HuH-7.5 (cell line): ENCODE results near the gene PMEPA1.
A peak's percentile ranks its signal among the peaks of the same experiment; 100 is the strongest.

Source experiments
- DNase-seq: peaks from one replicate; pipeline ENCODE4 v3.0.0; 2011; ENCODE audit warnings: low spot score

PMEPA1 gene, protein sequence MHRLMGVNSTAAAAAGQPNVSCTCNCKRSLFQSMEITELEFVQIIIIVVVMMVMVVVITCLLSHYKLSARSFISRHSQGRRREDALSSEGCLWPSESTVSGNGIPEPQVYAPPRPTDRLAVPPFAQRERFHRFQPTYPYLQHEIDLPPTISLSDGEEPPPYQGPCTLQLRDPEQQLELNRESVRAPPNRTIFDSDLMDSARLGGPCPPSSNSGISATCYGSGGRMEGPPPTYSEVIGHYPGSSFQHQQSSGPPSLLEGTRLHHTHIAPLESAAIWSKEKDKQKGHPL

DNA sequence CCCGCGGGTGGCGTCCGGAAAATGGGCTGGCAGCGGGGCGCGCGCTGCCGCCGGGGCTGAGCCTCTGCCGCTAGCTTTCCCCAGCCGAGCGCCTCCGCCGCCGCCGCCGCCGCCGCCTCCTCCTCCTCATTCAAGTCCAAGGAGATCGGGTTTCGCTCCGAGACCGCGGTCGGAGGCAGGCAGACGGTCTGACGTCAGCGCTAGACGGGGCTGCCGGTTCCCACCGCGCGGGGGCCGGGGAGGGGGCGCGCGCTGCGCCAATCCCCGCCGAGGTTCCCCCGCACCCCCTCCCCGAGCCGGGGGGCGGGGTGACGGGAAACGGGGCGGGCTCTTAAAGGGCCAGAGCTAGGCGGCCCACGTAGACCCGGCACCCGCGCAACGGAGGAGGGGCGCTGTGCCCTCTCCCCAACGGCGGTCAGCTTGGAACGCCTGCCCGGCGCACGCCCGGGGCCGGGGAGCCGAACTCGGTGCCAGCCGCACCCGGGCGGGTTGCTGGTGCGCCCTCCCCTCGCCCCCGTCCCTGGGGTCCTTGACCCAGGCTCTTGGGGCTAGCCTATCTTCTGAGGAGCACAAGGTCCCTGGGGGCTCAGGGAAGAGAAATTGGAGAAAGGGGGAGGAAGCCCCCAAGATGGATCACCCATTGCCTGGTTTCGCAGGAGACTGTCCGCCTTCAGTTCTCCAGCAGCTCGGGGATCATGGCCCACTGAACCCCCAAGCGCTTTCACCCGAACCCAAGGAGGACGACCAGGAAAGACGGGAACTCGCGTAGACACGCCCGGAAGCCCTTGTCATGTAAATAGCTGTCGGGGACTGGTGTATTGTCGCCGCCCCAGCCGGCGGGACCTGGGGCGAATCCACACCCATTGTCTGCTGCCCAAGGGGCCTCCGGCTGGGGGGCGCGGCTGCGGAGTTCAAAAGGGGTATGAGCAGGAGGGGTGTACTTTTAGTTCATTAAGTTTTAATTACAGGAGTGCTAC lies at the start of gene PMEPA1:
Gene PMEPA1, minus strand, starts transcription at position 193 of the 977 bp plus-strand sequence. CDS start 433 bp downstream, outside the sequence.
- DNase-seq = peak; percentile 84

DNA sequence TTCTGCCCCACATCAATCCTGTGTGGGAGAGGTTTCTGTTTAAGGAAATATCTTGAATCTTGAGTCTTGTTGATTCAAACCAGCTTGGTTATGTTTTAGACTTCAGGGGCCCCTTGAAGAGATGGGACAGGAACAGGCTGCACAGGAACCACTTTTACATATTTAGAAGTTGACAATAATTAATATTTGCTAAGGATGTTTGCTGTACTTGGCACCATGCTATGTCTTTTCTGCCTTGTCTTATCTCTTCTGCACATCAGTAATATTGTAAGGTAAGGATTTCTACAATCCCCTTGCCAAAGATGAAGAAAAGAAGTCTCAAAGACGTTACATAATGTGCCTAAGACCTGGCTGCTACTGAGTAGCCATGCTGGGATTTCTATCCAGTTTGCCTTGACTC lies 48.0 kb upstream of the PMEPA1 start:
- DNase-seq = no peak

DNA sequence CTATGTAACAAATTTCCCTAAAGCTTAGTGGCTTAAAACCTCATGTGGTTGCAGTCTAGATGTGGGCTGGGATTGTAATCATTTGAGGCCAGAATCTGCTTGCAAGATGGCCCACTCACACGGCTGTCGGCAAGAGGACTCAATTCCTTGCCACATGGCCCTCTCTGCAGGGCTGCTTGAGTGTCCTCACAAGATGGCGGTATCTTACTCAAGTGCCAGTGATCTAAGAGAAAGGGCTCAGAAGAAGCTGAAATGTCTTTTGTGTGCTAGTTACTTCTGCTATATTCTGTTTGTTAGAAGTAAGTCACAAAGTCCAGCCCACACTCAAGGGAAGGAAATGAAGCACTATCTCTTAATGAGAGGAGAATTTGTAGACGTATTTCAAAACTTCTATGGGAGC lies 47.1 kb upstream of the PMEPA1 start:
- DNase-seq = no peak

DNA sequence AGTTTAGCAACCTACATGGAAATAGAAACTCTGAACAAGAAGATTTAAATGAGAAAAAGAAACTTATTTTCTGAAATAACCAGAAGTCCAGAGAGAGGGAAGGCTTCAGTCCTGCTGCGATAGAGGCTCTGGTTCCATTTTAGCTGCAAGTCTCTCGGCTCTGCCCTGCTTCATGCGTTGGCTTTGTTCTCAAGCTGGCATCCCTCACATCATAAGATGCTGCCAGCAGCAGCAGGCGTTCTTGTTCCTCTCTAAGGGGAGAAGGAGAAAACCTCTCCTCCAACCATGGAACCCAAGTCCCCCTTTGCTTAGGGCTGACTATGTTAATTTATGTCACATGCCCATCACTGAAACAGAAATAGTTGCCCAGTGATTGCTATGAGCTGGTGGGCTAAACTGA lies 46.4 kb upstream of the PMEPA1 start:
- no peak for DNase-seq

DNA sequence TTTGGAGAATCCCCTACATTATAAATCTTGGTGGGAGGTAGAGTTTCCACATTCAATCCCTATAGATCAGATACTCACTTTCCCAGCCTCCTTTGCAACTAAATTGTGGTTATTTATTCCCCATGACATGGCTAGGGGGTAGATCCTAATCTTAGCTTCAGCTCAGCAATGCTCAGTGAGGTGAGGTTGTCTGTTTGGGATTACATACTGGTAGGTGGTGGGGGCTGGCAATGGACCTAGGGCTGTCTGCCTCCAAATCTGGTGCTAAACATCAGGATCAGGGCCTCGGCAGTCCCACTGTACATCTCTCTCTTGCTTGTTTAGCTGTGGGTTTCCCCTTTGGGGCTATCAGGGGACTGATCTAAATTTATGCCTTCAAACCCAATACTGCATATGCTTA lies 45.8 kb upstream of the PMEPA1 start:
- no peak for DNase-seq

DNA sequence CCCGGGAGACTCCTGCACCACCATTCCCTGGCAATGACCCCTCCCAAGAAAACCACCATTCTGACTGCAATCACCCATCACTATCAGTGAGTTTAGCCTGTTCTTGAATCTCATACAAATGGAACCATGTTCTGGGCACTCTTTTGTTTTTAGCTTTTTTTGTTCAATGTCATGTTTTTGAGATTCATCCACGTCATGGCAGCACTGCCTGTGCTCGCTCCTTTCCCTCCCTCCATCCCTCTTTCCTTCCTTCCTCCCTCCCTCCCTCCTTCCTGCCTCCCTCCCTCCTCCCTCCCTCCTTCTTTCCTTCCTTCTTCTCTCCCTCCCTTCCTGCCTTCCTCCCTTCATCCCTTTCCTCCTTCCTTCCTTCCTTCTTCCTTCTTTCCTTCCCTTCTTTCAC lies 44.4 kb upstream of the PMEPA1 start:
- no peak for DNase-seq

DNA sequence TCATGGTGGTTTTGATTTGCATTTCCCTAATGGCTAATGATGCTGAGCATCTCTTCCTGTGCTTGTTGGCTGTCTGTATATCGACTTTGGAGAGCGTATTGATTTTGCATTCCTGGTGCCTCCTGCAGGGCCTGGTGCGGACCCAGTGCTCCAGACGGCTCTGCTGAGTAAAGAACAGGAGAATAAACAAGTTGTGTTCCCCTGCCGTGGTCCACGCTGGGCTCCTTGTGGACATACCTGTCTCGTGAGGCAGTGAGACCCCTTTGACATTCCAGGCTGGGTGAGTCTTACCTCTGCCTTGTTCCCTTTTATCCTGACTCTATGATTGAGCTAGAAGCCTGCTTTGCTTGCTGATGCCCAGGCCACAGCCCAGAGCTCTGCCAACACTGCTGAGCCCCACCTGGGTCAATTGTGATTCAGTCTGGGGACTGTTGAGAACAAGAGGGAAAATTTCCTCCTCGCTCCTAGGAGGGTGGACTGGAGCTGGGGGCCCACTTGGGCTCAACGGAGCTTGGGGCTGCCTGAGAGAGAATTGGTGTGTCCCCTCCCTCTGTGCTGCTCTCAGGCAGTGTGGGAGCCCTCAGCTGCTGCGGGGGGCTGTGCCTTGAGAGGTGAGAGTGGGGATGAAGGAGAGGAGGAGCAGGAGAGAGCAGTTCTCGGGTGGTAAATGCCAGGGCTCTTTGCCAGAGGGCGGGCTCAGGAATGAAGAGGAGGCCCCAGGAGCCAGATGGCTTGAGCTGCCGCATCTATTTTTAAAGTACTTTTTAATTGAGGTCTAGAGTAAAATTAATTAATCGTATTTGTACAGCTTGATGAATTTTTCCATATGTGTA lies 43.7 kb upstream of the PMEPA1 start:
- DNase-seq = no peak

DNA sequence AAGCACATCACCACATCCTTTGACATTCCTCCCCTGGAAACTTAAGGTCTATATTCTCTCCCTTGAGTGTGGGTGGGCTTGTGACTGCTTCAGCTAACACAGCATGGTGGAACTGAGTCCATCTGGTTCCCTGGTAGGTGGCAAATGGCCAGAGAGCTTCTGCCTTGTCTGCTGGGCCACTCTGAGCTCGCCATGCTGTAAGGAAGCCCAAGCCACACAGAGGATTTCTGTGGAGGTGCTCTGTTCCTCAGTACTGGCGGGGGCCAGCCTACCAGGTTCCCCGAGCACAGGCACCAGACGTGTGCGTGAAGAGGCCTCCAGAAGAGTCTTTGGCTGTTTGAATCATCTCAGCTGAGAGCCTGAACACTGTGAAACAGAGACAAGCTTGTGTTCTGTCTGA lies 41.6 kb upstream of the PMEPA1 start:
- DNase-seq = no peak

DNA sequence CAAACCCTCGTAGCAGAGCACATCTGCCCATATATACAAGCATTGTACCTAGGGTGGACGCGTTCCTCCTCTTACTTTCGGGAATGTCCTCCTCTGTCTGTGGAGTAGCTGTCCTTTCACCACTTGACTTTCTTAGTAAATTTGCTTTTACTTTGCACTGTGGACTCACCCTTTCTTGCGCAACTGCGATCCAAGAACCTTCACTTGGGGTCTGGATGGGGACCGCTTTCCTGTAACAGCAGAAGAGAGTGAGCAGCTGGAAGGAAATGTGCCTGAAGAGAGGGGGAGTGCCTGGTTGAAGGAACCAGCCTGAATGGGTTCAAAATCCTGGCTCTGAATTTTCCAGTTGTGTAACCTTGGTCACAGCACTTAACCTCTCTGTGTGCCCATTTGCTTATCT lies 40.1 kb upstream of the PMEPA1 start:
- no peak for DNase-seq

DNA sequence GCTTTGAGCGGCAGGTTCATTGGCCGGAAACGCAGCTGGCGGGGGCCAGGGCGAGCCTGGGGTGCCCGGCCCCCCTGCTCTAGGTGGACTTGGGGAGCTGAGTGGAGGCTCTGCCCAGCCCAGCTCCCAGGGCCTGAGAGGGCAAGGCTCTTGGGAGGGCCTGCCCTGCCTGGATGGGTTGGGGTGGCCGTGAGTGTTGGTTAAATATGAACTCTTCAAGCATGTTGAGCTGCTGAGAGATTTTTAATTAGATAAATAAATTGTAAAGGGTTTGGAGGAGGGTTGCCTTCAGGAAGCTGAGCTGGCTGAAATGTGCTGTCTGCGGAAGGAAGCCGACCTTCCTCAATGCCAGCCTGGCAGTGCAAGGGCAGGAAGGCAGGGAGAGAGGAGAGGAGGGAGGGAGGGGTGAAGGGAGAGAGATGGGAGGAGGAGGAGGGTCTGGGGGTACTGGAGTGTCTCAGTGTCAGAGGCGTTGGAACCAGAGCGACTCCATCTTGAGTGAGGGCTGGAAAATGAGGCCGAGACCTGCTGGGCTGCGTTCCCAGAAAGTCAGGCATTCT lies 39.4 kb upstream of the PMEPA1 start:
- DNase-seq = no peak

DNA sequence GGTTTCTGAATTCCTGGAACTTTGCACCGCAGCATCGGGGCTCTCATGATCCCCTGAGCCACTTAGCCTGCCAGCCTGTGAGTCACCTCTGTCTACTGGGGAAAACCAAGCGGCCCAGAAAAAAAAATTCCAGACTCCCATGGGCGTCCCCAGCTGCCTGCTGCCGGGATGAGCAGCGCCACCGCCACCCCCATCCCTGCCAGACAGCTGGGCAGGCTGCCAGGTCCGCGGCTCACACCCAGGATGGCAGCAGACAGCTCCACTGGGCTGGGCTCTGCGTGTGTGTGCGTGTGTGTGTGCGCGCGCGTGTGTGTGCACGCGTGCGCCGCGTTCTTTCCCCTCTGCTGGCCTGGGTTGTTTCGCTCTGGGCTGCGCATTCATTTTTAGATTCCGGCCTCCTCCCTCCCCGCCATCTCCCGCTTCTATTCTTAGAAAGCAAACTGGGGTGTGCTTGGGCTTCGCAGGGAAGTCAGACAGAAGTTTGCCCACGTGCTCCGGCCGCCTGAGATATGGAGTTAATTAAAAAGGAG lies 38.9 kb upstream of the PMEPA1 start:
- DNase-seq = peak; percentile 66

DNA sequence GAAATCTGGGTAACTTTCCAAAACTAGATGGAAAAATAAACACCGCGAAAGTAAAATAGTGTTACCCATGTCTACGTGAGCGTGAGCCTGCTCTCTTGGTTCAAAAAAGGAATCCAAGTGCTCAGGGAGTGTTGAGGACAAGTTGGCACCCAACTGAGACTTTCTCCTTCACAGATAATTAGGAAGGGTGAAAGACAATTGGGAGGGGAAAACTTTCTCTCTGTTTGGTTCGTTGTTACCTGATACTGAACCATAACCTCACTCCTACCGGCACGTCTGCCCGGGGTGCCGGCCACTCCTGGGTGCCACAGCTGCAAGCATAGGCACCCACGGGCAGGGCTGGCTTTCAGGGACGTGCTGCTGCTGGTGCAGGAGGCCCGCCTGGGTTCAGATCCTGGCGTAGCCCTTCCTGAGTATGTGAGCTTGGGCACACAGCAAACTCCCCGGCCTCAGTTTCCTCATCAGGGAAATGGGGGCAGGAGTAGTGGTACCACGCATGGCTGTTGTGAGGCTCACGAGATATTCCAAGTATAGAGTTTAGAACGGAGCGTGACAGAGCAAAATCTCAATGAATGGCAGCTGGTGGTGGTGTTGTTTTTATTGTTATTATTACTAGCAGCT lies 38.2 kb upstream of the PMEPA1 start:
- DNase-seq = no peak

DNA sequence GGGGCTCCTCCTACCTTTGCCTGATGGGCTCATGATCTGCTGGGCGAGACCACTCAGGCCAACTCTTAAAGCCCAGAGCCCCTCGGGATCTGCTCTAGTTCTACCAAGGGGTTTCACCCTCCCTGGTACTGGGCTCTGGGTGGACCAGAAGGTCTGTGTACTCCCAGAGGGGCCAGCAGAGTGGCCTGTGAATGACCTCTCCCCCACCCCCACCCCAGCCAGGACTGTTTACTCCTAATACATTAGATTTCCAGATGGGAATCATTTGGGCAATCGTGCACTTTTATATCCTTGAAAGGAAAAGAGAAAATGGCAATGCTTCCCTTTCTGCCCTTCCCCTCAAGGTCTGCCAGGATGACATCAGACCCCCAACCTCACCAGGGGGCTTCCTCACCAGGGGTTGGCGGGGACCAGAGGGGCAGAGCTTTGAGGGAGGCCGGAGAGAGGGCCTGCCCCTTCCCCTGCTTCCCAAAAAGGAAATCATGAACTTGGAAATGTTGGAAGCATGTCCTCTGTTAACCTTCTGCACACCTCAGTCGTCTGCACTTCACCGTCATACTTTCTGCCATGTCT lies 37.1 kb upstream of the PMEPA1 start:
- no peak for DNase-seq

DNA sequence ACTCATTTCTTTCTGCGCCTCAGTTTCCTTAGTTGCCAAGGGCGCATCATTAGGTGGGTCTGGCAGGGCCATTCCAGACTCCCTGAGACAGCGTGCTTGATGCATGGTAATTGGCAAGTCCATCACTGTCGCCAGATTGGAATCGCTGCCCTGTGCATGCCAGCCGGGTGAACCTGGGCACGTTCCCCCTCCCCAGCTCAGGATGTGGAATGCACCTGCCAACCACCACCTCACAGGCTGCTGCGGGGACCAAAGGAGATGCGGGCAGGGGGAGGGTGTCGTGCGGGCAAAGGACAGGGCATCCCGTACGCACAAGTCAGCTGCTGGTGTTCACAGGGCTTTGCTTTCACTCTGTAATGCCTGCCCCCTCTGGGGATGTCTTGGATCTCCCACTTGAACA lies 36.4 kb upstream of the PMEPA1 start:
- no peak for DNase-seq

DNA sequence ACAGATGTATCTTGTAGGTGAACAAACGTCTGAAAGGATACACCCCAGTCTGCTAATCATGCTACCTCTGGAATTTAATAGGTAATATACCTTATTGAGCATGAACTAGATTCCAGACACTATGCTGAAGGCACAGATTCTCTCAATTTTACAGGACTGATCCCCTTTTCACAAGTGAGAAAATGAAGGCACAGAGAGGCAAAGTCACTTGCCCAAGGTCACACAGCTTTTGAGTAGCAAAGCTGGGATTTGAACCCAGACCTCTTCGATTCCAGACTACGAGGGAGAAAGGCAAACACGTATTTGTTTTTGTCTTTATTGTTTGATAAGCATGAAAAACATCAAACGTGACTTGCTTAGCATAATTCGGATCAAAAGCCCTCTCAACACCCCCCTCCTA lies 34.4 kb upstream of the PMEPA1 start:
- DNase-seq = no peak

DNA sequence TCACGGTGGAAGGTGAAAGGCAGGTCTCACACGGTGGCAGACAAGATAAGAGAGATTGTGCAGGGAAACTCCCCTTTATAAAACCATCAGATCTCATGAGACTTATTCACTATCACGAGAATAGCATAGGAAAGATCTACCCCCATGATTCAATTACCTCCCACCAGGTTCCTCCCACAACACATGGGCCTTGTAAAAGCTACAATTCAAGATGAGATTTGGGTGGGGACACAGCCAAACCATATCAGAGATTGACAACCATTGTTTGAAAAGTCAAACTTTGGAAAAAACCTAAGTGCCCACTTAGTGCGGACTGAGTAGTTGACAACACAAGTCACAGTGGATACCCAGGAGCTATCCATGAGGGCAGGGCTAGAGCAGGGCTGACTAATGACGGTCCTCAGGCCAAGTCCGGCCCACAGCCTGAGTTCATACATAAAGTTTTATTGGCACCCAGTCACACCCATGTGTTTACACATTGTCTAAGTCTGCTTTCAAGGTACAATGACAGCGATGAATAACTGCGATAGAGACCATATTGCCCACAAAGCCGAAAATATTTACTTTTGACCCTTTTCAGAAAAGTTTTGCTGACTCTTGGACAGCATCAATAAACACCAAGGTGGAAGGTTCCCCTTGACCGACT lies 33.8 kb upstream of the PMEPA1 start:
- no peak for DNase-seq

DNA sequence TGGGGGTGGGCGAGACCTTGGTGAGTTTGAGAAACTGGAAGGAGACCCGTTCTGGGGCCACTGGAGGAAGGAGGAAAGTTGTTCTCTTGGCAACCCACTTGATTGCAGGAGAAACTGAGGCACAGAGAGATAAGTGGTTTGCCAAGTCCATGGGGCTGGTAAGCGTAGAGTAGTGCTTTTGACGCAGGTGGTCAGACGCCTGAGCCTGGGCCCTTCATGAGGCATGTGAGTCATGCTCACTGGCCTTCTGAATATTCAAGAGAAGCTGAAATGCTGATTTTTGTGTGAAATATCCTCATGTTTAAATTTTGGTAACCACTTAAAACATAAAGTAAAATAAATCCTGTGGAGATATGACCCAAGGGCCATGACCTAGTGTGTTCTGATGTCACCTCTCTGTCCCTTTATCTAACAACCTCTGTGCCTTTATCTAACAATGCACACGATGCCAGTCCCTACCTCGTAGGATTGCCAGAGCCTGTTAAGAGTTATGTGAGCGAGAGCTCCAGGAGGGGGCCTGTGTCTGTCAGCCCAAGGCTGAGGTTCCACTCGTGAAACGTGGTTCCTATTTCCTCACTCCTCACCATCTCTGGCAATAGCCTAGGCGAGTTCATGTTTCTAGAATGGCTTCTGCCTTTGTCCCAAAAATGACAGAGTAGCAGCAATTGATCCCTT lies 32.8 kb upstream of the PMEPA1 start:
- no peak for DNase-seq

DNA sequence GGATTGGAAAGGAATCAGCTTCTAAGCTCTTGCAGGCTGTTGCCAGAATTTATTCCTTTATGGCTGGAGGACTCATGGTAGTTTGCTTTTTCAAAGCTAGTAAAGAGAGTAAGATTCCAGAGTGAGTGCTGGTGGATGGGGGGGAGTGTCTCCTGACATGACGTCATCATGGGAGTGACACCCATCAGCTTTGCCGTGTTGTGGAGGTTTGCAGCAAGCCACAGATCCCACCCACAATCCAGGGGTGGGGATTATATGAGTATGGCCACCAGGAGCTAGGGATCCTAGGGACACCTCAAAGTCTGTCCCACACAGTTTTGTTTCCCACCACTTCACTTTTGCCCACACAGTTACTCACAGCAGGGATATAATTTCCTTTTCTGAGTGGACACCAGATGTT lies 28.7 kb upstream of the PMEPA1 start:
- DNase-seq = no peak

DNA sequence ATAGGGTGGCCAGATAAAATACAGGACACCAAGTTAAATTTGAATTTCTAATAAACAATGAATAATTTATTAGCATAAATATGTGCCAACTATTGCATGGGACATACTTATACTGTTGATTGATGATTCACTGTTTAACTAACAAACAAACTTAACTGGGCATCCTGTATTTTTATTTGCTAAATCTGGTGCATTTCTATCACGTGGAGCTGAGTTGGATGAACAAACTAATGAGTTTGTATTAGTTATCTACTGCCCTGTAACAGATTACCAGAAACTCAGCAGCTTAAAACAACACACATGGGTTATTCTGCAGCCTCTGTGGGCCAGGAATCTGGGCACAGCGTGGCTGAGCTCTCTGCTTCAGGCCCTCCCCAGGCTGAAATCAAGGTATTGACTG lies 28.2 kb upstream of the PMEPA1 start:
- DNase-seq = no peak

DNA sequence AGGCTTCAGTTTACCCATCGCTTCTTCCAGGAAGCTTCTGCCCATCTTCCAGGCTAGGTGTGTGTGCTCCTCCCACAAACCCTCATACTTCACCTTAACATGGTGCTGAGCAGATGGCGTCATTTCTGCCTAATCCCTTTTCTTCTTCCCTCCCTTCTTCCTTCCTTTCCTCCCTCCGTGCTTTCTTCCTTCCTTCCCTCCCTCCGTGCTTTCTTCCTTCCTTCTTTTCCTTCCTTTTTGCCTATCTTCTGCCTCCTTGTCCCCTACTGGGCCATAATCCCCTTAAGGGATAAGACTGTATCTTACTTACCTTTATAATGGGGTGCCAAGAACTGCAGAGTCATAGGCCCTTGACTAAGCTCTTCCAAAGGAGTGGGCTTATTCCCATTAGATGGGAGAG lies 27.5 kb upstream of the PMEPA1 start:
- DNase-seq = no peak
